ENCODE data around the gene OPN5.

OPN5 gene

DNA sequence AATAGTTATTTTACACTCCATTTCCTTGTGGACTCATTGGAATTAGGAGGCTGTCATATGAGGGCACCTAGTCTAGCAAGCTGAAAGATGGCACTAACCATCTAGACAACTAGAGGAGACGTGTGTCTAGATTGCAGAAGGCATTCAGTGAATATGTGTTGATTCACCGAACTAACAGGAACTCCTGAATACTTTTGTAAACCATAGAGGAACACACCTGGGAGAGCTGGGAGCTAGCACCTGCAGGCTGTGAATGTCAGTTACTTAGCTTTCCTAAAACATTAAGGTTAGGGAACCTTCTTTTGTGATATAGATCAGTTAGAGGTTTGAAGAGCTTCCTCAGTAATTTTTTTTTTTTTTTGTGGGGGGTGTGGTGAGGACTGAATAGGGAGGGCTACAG, 7.7 kb downstream of the OPN5 start:
- DNase-seq = no peak

DNA sequence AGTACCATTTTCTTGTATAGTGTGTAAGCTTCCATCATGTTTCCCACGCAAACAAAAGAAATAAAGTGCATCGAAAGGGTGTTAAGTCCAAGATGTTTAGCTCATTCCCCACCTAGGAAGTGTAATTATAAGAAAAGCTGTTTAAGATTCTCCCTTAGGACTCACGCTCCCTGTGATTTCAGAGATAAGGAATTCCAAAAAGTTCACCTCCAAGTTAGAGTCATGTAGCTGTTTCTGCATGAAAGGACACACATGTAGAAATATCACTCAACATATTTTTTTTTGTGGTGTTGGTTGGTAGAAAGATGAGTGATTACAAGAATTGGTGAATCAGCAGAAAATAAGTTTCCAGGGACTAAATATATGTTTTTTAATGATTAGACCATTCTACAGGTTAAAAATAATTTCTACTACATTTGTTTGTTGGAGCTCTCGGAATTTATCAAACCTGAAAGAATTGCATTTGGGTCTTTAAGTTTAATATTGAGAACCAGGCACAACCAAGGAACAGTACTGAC, 10.4 kb downstream of the OPN5 start:
- DNase-seq = no peak

DNA sequence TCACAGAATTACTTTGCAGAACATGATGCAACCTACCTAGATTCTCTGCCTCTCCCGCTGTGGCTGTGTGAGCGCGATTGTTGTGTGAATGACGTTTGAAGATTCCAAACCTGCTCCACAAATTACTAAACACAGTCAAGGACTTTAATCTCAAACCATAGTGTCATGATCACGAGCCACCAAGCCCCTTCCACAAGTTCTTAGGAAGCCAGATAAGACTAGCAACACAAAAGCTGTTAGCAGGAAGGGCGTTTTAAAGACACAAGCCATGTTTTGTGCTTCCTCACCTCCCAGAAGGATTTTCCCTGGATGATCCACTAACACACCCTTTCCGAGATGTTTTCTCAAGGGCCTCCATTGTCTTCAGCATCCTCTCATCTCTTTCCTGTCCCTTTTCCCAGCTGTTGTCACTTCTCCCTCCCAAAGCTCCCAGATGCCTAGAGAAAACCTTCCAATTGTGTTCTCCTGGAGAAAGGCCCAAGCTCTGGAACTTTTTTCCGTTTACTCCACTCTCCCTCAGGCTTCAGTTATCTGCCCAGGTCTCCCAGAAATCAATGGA, 12.8 kb downstream of the OPN5 start:
- no peak for DNase-seq

DNA sequence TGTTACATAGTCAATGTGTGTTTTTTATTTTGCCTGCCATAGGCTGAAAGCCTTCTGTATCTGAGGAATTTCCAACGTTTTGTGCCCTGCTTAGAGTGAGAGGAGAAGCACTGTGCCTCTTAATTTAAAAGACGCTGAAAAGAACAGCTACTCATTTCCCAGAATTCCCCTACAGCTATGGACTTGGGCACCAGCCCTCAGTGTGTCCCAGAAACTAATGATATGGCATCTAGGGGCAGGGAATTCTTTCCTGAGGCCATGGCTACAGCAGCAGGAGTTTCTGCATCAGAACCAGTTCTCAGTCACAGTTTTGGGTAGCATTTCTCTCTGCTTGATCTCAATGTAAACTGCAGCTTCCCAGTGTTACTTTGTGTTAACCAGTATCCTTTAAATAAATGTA, 20.2 kb downstream of the OPN5 start:
- no peak for DNase-seq

GRCh38 chr6:47804821-47805220, 23.0 kb downstream of the OPN5 start:
- no peak for DNase-seq

- no peak for DNase-seq
These were observed 28.0 kb downstream of the OPN5 start for GRCh38 chr6:47809873-47810272.

DNA sequence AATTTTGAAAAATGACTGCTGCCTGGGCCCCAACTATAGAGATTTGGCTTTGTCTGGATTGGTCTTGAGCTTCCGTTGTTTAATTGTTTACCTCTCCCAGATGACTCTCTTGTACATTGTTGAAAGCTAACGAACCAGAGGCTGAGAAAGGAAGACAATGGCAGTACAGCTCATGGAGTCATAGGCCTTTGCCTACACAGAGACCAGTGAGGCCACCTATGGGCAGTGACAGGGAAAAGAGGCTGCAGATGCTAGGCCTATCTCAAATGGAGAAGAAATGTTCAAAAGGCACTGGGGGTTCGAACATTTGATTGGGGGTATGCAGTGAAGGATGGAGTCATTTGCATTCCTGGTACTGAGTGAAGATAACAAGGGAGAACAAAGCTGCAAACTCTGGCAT, 29.1 kb downstream of the OPN5 start:
- no peak for DNase-seq

DNA sequence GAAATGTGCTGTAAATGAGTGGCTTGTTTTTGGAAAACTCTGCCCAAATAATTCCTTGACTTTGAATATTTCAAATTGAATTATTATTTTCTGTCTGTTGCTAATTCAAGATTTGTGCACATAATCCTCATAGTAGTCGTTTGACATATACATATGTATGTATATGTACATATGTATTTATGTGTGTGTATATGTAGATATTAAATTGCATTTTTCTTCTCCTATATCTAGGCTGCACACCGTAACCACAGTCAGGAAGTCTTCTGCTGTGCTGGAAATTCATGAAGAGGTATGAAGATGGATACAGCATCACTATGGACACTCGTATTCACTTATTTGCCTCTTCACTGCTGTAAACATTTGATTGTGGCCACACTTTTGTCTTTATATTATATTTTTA, 29.6 kb downstream of the OPN5 start:
- no peak for DNase-seq

GRCh38 chr6:47817749-47818148, 35.9 kb downstream of the OPN5 start:
- no peak for DNase-seq

GRCh38 chr6:47819461-47819860, 37.6 kb downstream of the OPN5 start:
- DNase-seq = no peak

GRCh38 chr6:47822856-47823554, 41.2 kb downstream of the OPN5 start:
- no peak for DNase-seq

DNA sequence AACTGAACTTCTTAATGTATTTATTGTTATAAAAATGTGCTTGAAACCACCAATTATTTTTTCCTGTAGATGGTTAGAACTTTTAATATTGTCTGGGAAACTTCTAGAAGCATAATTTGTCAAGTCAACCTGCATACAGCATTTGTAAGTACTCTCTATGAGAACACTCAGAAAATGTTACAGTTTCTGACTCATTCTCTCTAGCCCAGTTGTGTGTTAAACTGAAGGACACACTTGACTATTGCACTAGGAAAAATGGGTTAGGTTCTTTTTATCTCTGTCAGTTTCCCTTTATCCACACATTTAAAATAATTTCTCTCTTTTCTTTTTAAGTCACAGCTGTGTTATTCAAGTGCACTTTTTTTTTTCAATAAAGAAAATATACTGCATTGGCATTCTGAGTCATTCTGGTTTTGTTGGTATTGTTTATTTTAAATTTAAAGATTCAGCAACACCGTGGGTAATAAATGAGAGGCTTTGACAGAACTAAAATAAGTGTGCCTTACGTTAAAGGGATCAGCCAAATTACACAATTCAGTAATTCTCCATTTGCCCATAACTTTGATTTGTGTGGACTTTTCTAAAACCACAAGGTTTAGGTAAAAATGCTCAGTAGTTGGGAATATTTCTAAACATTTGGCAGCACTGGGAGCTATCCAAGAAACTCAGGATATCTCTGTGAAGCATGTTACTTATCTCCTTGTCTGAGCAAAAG, 50.7 kb downstream of the OPN5 start:
- no peak for DNase-seq

DNA sequence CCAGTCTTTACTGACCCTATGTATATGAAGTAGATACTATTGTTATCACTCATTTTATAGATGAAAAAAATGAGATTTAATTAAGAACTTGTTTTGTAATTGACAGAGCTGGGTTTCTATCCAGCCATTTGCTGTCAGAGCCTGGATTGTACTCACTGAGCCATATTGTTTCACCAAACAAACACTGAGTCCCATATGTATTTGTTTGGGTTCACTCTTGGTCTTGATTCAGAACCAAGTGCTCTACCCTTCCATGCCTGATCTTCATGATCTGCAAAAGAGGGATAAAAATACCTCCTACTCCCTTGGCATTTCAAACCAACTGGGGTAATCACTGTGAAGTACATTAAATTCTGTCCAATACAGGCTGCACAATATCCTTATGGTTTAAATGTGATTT, 52.4 kb downstream of the OPN5 start:
- DNase-seq = no peak

- no peak for DNase-seq
These were observed 54.2 kb downstream of the OPN5 start for GRCh38 chr6:47836046-47836445.

DNA sequence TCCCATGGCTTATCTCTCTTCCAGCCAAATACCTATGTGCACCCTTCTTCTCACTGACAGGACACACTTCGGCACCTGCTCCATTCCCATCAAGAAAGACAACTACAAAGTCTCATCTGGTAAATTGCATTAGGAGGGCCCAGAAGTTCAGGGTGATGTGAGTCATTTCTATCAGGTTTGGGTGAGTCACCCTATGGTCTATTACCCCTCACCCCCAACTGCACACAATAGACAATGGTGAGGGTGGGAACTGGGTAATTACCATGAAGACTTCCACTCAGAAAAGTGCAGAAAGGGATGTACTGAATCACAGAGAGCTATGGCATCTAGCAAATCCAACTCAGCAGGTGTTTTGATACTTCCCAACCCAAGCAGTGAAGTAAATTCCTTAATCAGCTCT, 54.8 kb downstream of the OPN5 start:
- DNase-seq = no peak

DNA sequence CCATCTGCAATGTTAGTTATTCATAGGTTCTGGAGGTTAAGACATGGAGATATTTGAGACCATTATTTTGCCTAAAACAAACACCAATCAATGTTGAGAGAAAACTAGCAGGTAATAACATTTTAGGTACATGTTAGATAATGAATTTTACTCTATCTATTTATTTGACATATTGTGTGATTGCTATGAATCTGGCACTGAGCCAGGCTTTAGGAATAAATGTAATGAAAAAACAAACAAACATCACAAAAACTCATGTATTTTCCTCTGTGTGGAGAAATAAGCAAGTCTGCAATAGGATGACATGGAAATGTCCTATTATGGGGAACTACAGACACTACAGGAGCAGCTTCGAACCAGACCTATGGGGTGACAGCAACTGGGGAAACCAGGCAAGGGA, 57.8 kb downstream of the OPN5 start:
- DNase-seq = no peak

GRCh38 chr6:47844881-47845280, 63.0 kb downstream of the OPN5 start:
- no peak for DNase-seq

DNA sequence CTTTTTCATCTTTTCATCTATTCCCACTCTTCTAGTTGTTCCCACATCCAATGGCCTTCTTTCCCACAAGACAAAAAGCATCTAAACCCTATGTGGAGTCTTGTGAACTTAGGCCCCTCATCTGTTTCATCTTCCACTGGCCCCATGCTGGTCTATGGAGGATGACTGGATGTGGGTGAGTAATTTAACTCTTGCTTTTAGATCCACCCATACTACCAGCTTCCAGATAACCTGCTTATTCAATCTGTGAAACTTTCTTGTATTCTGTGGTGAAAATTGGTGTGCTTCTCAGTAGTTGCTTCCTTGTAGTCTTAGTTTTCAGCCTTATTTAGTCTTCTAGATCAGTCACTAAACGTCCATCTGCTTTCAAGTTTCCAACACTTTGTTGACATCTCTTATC, 64.9 kb downstream of the OPN5 start:
- no peak for DNase-seq

GRCh38 chr6:47851091-47851490, 69.3 kb downstream of the OPN5 start:
- DNase-seq = no peak

DNA sequence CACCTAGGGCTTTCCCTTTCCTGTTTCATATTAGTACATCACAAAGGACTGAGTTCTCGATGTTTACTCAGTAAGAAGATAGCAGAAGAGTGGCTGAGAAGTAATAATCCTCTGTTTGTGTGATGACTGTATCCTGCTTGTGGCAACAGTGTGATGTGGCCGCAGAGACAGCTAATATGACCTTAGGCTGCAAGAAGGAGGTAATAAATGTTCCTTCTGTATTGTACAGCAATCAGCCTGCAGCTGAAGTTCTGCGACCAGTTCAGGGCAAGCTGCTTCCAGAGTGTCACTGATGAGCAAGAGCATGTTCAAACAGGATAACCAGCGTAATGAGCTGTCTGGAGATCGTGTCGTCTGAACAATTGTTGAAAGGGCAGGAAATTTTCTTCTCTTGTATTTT, 70.9 kb downstream of the OPN5 start:
- DNase-seq = no peak

DNA sequence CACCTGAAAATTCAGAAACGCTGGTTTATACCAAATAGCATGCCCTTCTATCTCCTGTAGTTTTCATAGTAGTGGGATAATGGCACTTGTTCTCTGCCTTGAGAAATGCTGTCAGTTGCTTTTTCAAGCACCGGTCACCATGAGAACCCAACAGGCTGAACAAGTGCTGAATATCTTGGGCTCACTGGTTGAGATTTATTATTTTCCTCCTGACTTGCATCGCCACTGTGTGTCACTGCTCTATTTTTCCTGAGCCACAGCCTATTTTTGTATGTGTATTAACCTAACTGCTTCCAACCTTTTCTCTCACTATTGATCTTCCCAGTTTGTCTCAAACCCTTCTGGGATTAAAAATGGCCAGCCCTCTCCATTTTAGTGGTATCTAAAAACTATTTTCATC, 71.9 kb downstream of the OPN5 start:
- no peak for DNase-seq

DNA sequence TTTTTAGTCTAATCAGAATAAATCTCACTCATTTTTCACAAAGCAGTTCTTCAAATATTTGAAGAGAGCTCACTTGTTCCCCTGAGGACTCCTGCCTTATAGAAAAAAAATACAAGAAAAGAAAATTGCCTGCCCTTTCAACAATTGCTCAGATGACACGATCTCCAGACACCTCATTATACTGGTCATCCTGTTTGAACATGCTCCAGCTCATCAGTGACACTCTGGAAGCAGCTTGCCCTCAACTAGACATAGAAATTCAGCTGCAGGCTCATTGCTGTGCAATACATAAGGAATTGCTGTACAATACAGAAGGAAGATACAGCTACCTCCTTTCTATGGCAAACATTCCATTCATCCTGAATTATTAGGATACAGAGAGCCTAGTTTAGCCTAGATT, 73.1 kb downstream of the OPN5 start:
- DNase-seq = no peak

- no peak for DNase-seq
These were observed 77.3 kb downstream of the OPN5 start for GRCh38 chr6:47859175-47859574.

- no peak for DNase-seq
These were observed 80.9 kb downstream of the OPN5 start for GRCh38 chr6:47862731-47863130.

Data from NCI-H2107 (cell line).